GM08714 (cell line): ENCODE data around the gene PRKCSH.
"Not testable (repeated sequence)": the region's sequence is repeated elsewhere in the genome, so short reads cannot be mapped to it uniquely, and the experiment has no call there.

Experiments used
- H3K4me3 ChIP-seq: fragments of 200-500 bp; sonication (Bioruptor generic); 2 replicates; pipeline ENCODE4 v1.5.1; 2014; ENCODE audit warnings: mild to moderate bottlenecking, low read length, inconsistent platforms
- ZNF274 ChIP-seq: IDR thresholded peaks from 2 replicates; pipeline ENCODE4 v1.6.1; 2012; ENCODE audit warnings: mild to moderate bottlenecking, low read depth, low read length

The PRKCSH gene

GRCh38 chr19:11452620-11453310 is 17.3 kb downstream of the PRKCSH start:
- no peak for TF ChIP-seq ZNF274
- no peak overlapping the region for H3K4me3 ChIP-seq

DNA sequence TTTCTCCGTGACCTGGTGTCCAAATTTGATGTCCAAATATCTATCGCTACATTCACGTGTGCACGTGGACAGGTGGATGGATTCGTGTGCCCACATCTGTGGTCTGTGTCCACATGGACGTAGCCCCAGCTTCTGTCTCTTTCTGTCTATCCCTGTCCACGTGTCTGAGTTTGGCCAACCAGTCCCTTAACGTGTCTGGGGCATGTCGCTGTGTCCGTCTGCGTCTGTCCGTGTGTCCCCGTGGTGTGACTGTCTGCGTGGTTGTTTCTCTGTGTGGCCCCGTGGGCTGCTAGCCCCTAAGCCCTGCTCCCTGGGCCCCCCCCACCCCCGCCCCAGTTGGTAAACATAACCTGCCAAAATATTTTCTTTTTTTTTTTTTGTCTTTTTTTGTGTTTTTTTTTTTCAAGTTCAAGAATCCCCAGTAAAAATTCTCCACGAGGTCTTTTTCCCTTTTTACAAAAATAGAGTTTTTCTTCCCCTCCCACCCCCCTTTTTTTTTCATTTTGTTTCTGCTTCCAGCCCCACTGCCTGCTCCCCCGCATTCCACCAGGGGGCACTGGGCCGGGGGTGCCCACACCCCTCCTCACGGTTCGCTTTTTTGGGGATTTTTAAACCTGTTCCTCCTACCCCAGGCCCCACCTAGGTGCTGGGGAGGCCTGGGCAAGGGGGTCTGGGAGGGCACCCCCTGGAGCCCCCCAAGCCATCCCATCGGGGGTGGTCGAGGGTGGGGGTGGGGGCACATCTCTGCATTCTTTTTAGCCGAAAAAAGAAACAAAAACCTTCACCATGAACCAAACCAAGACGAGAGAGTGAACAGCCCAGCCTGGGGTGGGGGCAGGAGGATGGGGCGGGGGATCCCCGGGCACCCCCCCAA is 18.3 kb downstream of the PRKCSH start:
- no peak for TF ChIP-seq ZNF274
- H3K4me3 ChIP-seq: no peak overlapping the region

- H3K4me3 ChIP-seq: not testable (repeated sequence)
These were observed 19.8 kb downstream of the PRKCSH start for GRCh38 chr19:11455233-11455554.

GRCh38 chr19:11456659-11457058 is 21.2 kb downstream of the PRKCSH start:
- H3K4me3 ChIP-seq: no peak overlapping the region
- no peak for TF ChIP-seq ZNF274

GRCh38 chr19:11457115-11457514 is 21.7 kb downstream of the PRKCSH start:
- H3K4me3 ChIP-seq: no peak overlapping the region
- no peak for TF ChIP-seq ZNF274

DNA sequence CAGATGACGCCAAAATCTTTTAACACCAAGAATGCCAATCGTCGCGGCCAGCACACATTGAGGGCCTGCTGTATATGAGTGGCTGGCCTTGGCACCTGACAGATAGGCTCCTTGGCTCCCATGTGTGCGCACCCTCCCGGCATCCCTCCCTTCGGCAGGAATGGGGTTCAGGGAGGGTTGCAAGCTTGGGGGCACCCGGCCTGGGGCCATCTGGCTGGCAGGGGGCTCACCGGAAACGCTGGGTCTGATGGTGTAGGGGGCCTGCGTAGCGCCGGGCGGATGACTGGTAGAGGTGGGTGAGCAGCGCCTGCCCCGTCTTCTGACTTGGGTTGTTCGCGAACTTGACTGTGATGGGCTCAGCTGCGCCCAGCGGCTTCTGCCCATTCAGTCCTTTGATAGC is 22.4 kb downstream of the PRKCSH start:
- no peak overlapping the region for H3K4me3 ChIP-seq
- TF ChIP-seq ZNF274: no peak

DNA sequence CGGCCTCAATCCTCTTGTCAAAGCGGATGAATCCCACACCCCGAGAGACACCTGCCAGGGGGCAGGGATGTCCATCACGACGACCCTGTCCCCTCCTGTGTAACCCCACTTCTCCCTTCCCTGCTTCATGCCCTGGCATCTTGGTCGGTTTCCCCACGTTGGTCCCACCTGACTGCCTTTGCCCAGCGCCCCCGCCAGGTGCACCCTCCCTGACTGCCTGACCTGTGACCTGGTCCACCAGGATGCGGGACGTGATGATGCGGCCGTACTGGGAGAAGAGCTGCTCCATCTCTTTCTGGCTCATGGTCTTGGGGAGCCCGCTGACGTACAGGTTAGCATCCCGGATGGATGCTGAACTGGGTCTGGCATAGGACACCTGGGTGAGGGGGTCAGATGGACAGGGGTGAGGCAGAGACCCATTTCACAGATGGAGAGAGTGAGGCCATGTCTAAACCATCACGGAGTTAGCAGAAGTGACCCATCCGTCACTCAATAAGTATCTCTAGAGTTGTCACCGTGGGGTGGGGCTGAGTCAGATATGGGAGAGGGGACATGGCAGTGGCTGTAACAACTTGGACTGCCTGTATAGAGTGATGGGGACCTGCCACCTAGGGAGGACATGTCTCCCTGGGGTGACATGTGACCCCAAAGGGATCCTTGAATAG is 22.9 kb downstream of the PRKCSH start:
- H3K4me3 ChIP-seq: no peak overlapping the region
- no peak for TF ChIP-seq ZNF274

GRCh38 chr19:11458912-11459311 is 23.5 kb downstream of the PRKCSH start:
- not testable (repeated sequence) for H3K4me3 ChIP-seq

DNA sequence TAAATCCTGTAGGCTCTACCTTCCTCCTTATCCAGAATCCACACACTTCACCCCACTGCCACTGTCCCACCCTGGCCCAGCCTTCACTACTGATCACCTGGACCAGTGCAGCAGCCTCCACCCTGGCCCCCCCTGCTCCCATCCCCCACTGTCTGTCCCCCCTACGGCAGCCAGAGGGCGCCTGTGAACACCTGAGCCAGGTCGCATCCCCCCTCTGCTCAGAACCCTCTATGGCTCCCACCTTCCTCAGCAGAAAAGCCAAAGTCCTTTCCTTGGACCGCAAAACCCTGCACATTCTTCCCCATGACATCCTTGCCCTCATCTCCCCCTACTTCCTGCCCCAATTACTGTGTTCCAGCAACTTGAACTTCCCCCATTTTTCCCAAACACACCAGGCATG is 24.8 kb downstream of the PRKCSH start:
- TF ChIP-seq ZNF274: no peak
- H3K4me3 ChIP-seq: no peak overlapping the region

DNA sequence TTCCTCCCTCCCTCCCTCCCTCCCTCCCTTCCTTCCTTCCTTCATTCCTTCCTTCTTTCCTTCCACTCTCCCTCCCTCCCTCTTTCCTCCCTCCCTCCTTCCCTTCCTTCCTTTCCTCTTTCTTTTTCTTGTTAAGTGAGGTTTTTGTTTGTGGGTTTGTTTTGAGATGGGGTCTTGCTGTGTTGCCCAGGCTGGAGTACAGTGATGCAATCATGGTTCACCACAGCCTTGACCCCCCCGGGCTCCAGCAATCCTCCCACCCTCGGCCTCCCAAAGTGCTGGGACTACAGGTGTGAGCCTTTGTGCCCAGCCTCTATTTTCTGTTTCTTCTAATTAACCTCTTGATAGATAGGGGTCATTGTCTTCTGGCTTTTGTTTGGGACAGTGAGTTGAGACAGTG is 26.0 kb downstream of the PRKCSH start:
- TF ChIP-seq ZNF274: no peak
- H3K4me3 ChIP-seq: no peak overlapping the region

DNA sequence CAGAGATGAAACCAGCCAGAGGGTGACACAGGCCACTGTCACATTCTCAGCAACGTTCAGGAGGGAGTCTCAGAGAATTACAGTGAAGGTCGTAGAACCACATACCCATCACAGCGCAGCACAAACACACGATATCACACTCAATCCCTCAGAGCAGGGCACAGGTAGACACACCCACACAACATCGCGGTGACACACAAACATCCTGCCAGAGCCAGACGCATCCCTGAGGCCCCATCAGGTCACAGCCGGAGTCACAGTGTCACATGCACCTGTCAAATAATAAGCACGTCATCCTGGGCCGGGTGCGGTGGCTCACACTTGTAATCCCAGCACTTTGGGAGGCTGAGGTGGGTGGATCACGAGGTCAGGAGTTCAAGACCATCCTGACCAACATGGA is 28.0 kb downstream of the PRKCSH start:
- no peak for TF ChIP-seq ZNF274
- no peak overlapping the region for H3K4me3 ChIP-seq

DNA sequence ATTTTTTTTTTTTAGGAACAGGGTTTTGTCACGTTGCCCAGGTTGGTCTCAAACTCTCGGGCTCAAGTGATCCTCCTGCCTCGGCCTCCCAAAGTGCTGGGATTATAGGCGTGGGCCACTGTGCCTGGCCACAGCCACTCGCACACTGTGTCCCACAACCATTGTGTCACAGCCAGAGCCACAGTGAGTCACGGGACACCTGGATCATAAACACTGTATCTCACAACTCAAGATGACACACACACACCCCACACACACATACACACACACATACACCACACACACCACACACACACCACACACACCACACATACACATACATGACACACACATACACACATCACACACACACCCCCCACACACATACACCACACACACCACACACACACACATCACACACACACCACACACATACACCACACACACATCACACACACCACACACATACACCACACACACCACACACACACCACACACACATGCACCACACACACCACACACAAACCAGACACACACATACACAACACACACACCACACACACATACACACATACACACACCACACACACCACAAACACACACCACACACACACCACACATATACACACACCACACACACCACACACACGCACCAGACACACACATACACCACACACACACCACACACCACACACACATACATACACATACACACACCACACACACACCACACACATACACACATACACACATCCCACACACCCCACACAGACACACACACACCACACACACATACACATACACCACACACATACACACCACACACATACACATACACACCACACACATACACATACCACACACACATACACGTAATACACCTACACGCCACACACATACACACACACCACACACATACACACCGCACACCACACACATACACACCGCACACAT is 29.2 kb downstream of the PRKCSH start:
- H3K4me3 ChIP-seq: no peak overlapping the region

DNA sequence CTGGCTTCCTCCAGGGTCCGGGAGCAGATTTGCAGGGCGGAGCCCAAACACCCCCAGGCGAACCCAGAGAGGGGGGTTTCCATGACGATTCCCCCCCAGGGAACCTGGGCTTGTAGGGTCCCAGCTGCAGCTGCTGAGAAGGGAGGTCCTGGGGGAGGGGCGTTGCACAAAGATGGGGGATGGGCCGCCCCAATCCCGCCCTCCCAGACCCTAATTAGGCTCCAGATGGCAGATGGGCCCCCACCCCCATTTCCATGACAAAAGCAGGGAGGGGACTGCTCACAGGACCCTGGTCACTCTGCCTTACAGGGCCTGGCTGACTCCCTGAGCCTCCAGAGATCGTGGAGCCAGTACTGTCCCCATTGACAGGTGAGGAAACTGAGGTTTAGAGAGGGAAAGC is 30.2 kb downstream of the PRKCSH start:
- no peak overlapping the region for H3K4me3 ChIP-seq
- no peak for TF ChIP-seq ZNF274

More for the DNA sequence above, 29.2 kb downstream of the PRKCSH start:
- TF ChIP-seq ZNF274: no peak

GRCh38 chr19:11468266-11468845 is 32.9 kb downstream of the PRKCSH start:
- not testable (repeated sequence) for H3K4me3 ChIP-seq
